ENCODE data around the gene KCNA5.

The KCNA5 gene

GRCh38 chr12:5073853-5074252 lies 30.2 kb downstream of the KCNA5 start:
- Histone ChIP-seq H3K4me2 (ENCODE audit: insufficient read depth, low read length) (no peak overlapping the region), H3K27ac (ENCODE audit: low read length) (no peak overlapping the region), H4K20me1 (ENCODE audit: insufficient read depth, low read length) (no peaks in the 10 kb centered on the region), H3K9me3 (ENCODE audit: insufficient read depth, low read length, severe bottlenecking) (no peaks in the 10 kb centered on the region), H3K4me3 (ENCODE audit: low read depth in 1 of 2, low read length in 2 of 2) (no peak overlapping the region), H3K9ac (ENCODE audit: low read depth, low read length) (no peak overlapping the region), H3K36me3 (ENCODE audit: insufficient read depth, low read length) (no peaks in the 10 kb centered on the region), H2AFZ (ENCODE audit: low read depth, low read length) (no peak overlapping the region), H3K79me2 (ENCODE audit: insufficient read depth, low read length) (no peaks in the 10 kb centered on the region), H3K27me3 (ENCODE audit: insufficient read depth, low read length, poor library complexity) (peaks cover 11% of the 10 kb centered on the region), H3K4me1 (ENCODE audit: insufficient read depth, low read length) (no peaks in the 10 kb centered on the region)
- TF ChIP-seq EZH2 (IDR thresholded peaks at IDR 0.05; ENCODE audit: borderline replicate concordance, low read depth, low read length, severe bottlenecking) (no peak), CTCF (IDR thresholded peaks at IDR 0.05; ENCODE audit: borderline replicate concordance, extremely low read depth, low read length, poor library complexity, severe bottlenecking) (peak; percentile 51)
- no peak for ATAC-seq (ENCODE audit: insufficient read depth, low read depth)
- peak; percentile 8 for DNase-seq

GRCh38 chr12:5076761-5077160 lies 33.1 kb downstream of the KCNA5 start:
- no peaks in the 10 kb centered on the region for H3K79me2 ChIP-seq (ENCODE audit: insufficient read depth, low read length)
- no peaks in the 10 kb centered on the region for H3K9me3 ChIP-seq (ENCODE audit: insufficient read depth, low read length, severe bottlenecking)
- H3K36me3 ChIP-seq (ENCODE audit: insufficient read depth, low read length): no peaks in the 10 kb centered on the region
- ATAC-seq (ENCODE audit: insufficient read depth, low read depth): no peak
- no peak overlapping the region for H3K4me2 ChIP-seq (ENCODE audit: insufficient read depth, low read length)
- no peak overlapping the region for H3K9ac ChIP-seq (ENCODE audit: low read depth, low read length)
- no peak overlapping the region for H3K27ac ChIP-seq (ENCODE audit: low read length)
- no peak overlapping the region for H2AFZ ChIP-seq (ENCODE audit: low read depth, low read length)
- no peak overlapping the region for H3K4me3 ChIP-seq (ENCODE audit: low read depth in 1 of 2, low read length in 2 of 2)
- no peak for DNase-seq
- no peaks in the 10 kb centered on the region for H3K4me1 ChIP-seq (ENCODE audit: insufficient read depth, low read length)
- TF ChIP-seq CTCF (IDR thresholded peaks at IDR 0.05; ENCODE audit: borderline replicate concordance, extremely low read depth, low read length, poor library complexity, severe bottlenecking): no peak
- TF ChIP-seq EZH2 (IDR thresholded peaks at IDR 0.05; ENCODE audit: borderline replicate concordance, low read depth, low read length, severe bottlenecking): no peak
- H4K20me1 ChIP-seq (ENCODE audit: insufficient read depth, low read length): no peaks in the 10 kb centered on the region
- peaks cover 22% of the 10 kb centered on the region for H3K27me3 ChIP-seq (ENCODE audit: insufficient read depth, low read length, poor library complexity)

- H2AFZ ChIP-seq (ENCODE audit: low read depth, low read length): no peak overlapping the region
- no peak overlapping the region for H3K4me3 ChIP-seq (ENCODE audit: low read depth in 1 of 2, low read length in 2 of 2)
- no peak overlapping the region for H3K4me2 ChIP-seq (ENCODE audit: insufficient read depth, low read length)
- H3K9ac ChIP-seq (ENCODE audit: low read depth, low read length): no peak overlapping the region
- no peaks in the 10 kb centered on the region for H3K4me1 ChIP-seq (ENCODE audit: insufficient read depth, low read length)
- DNase-seq (no peak), ATAC-seq (ENCODE audit: insufficient read depth, low read depth) (no peak)
- no peaks in the 10 kb centered on the region for H4K20me1 ChIP-seq (ENCODE audit: insufficient read depth, low read length)
- no peak overlapping the region for H3K27ac ChIP-seq (ENCODE audit: low read length)
- H3K36me3 ChIP-seq (ENCODE audit: insufficient read depth, low read length): no peaks in the 10 kb centered on the region
- peaks cover 18% of the 10 kb centered on the region for H3K27me3 ChIP-seq (ENCODE audit: insufficient read depth, low read length, poor library complexity)
- no peaks in the 10 kb centered on the region for H3K9me3 ChIP-seq (ENCODE audit: insufficient read depth, low read length, severe bottlenecking)
- TF ChIP-seq EZH2 (IDR thresholded peaks at IDR 0.05; ENCODE audit: borderline replicate concordance, low read depth, low read length, severe bottlenecking) (no peak), CTCF (IDR thresholded peaks at IDR 0.05; ENCODE audit: borderline replicate concordance, extremely low read depth, low read length, poor library complexity, severe bottlenecking) (no peak)
- no peaks in the 10 kb centered on the region for H3K79me2 ChIP-seq (ENCODE audit: insufficient read depth, low read length)
Measured at GRCh38 chr12:5078423-5078822, 34.7 kb downstream of the KCNA5 start.

GRCh38 chr12:5081016-5081415 lies 37.3 kb downstream of the KCNA5 start:
- Histone ChIP-seq H4K20me1 (ENCODE audit: insufficient read depth, low read length) (no peaks in the 10 kb centered on the region), H3K79me2 (ENCODE audit: insufficient read depth, low read length) (no peaks in the 10 kb centered on the region), H3K9ac (ENCODE audit: low read depth, low read length) (no peak overlapping the region), H3K9me3 (ENCODE audit: insufficient read depth, low read length, severe bottlenecking) (no peaks in the 10 kb centered on the region), H3K4me3 (ENCODE audit: low read depth in 1 of 2, low read length in 2 of 2) (no peak overlapping the region), H3K4me2 (ENCODE audit: insufficient read depth, low read length) (no peak overlapping the region), H3K4me1 (ENCODE audit: insufficient read depth, low read length) (no peaks in the 10 kb centered on the region), H3K27me3 (ENCODE audit: insufficient read depth, low read length, poor library complexity) (peaks cover 14% of the 10 kb centered on the region), H3K27ac (ENCODE audit: low read length) (no peak overlapping the region), H3K36me3 (ENCODE audit: insufficient read depth, low read length) (no peaks in the 10 kb centered on the region), H2AFZ (ENCODE audit: low read depth, low read length) (no peak overlapping the region)
- no peak for TF ChIP-seq CTCF (IDR thresholded peaks at IDR 0.05; ENCODE audit: borderline replicate concordance, extremely low read depth, low read length, poor library complexity, severe bottlenecking)
- no peak for TF ChIP-seq EZH2 (IDR thresholded peaks at IDR 0.05; ENCODE audit: borderline replicate concordance, low read depth, low read length, severe bottlenecking)
- no peak for DNase-seq
- no peak for ATAC-seq (ENCODE audit: insufficient read depth, low read depth)
